HepG2 (cell line): ENCODE measurements around the gene HEXIM1. TPM values are rescaled to one million over a fixed set of nuclear protein-coding genes. Genes with fewer than 3 reads are reported as not detected.

Source experiments
- ARNTL ChIP-seq: sonication (generic); formaldehyde crosslinking; IDR thresholded peaks from 2 replicates; pipeline ENCODE4 v1.4.0; 2020; ENCODE audit warnings: mild to moderate bottlenecking, missing genetic modification reagents
- CEBPG ChIP-seq: IDR thresholded peaks from 2 replicates; pipeline ENCODE4 v1.6.1; 2016
- DMAP1 ChIP-seq: IDR thresholded peaks from 2 replicates; pipeline ENCODE4 v1.6.1; 2016
- E2F5 ChIP-seq: sonication (generic); formaldehyde crosslinking; conservative IDR thresholded peaks from 2 replicates; pipeline ENCODE4 v1.4.0; 2020; ENCODE audit warnings: missing genetic modification reagents
- IRF9 ChIP-seq: sonication (generic); formaldehyde crosslinking; IDR thresholded peaks from 2 replicates; pipeline ENCODE4 v1.8.0; 2022; ENCODE audit warnings: missing genetic modification reagents, mild to moderate bottlenecking, borderline replicate concordance
- LCORL ChIP-seq, 2 experiments: fragments of 450-650 bp in 1 of 2; sonication (generic) in 1 of 2; formaldehyde crosslinking in 1 of 2; IDR thresholded peaks; 2 replicates each; pipeline versions ENCODE4 v1.5.0 to v1.6.1; 2017 to 2020; ENCODE audit warnings: antibody characterized with exemption in 1 of 2, missing genetic modification reagents in 1 of 2
- MYC ChIP-seq: sonication (generic); formaldehyde crosslinking; IDR thresholded peaks from 2 replicates; pipeline ENCODE4 v1.9.0; 2021; ENCODE audit warnings: missing genetic modification reagents, borderline replicate concordance
- NR1H2 ChIP-seq: sonication (generic); formaldehyde crosslinking; IDR thresholded peaks from 2 replicates; pipeline ENCODE4 v1.8.1; 2022; ENCODE audit warnings: low read depth, missing genetic modification reagents, borderline replicate concordance
- SOX6 ChIP-seq, 2 experiments: fragments of 450-650 bp in 1 of 2; sonication (generic) in 1 of 2; formaldehyde crosslinking in 1 of 2; IDR thresholded peaks; 2 replicates each; pipeline versions ENCODE4 v1.4.0 to v1.6.1; 2017 to 2020; ENCODE audit warnings: antibody characterized with exemption in 1 of 2, mild to moderate bottlenecking in 1 of 2, missing genetic modification reagents in 1 of 2
- STAG1 ChIP-seq: sonication (generic); formaldehyde crosslinking; IDR thresholded peaks from 2 replicates; pipeline ENCODE4 v1.4.0; 2020; ENCODE audit warnings: missing genetic modification reagents
- ZBTB20 ChIP-seq: sonication (generic); formaldehyde crosslinking; IDR thresholded peaks from 2 replicates; pipeline ENCODE4 v1.8.1; 2023; ENCODE audit warnings: missing genetic modification reagents, low read depth, mild to moderate bottlenecking, borderline replicate concordance
- ZNF34 ChIP-seq: sonication (generic); formaldehyde crosslinking; IDR thresholded peaks from 2 replicates; pipeline ENCODE4 v1.4.0; 2020; ENCODE audit warnings: mild to moderate bottlenecking, missing genetic modification reagents, borderline replicate concordance
- ZNF530 ChIP-seq: sonication (generic); formaldehyde crosslinking; IDR thresholded peaks from 2 replicates; pipeline ENCODE4 v1.5.0; 2020; ENCODE audit warnings: low read depth, mild to moderate bottlenecking, missing genetic modification reagents
- ZNF567 ChIP-seq: sonication (generic); formaldehyde crosslinking; IDR thresholded peaks from 2 replicates; pipeline ENCODE4 v1.8.1; 2023; ENCODE audit warnings: mild to moderate bottlenecking, missing genetic modification reagents, borderline replicate concordance
- ZNF687 ChIP-seq: sonication (generic); formaldehyde crosslinking; IDR thresholded peaks from 2 replicates; pipeline ENCODE4 v1.5.1; 2020; ENCODE audit warnings: mild to moderate bottlenecking, missing genetic modification reagents, moderate library complexity
- ZNF761 ChIP-seq: sonication (generic); formaldehyde crosslinking; conservative IDR thresholded peaks from 2 replicates; pipeline ENCODE4 v1.4.0; 2020; ENCODE audit warnings: mild to moderate bottlenecking, missing genetic modification reagents
- ZNF841 ChIP-seq: sonication (generic); formaldehyde crosslinking; IDR thresholded peaks from 2 replicates; pipeline ENCODE4 v1.8.1; 2023; ENCODE audit warnings: missing genetic modification reagents, borderline replicate concordance
- polyA plus RNA-seq, 8 experiments: library from polyadenylated mRNA; depleted of rRNA in 3 of 8; stranded (reverse) in 7 of 8; unstranded in 1 of 8; fragments of >200 nt; fragmentation: Illumina TruSeq in 4 of 8; extraction: Trizol in 4 of 8; gene quantifications; 2 replicates each; pipeline versions ENCODE4 v1.2.1 to v1.2.3, GENCODE V29; 2011 to 2016; ENCODE audit warnings: low read depth in 4 of 8, missing spikeins in 1 of 8, mixed read lengths in 1 of 8; ENCODE audit not compliant: insufficient read depth in 1 of 8
- total RNA-seq, 5 experiments: library from RNA; depleted of rRNA; stranded (reverse); fragments of >200 nt; fragmentation: Illumina TruSeq; extraction: Trizol; gene quantifications; 2 replicates each; pipeline ENCODE4 v1.2.3, GENCODE V29; 2016; ENCODE audit warnings: low read depth in 1 of 5
- TF ChIP-seq, protein P1 (sequence below): sonication (generic); formaldehyde crosslinking; IDR thresholded peaks from 2 replicates; pipeline ENCODE4 v1.5.0; 2020; ENCODE audit warnings: missing genetic modification reagents
- TF ChIP-seq, protein P2 (sequence below): IDR thresholded peaks from 2 replicates; pipeline ENCODE4 v1.6.1; 2016

HEXIM1 gene
- total and polyA plus RNA-seq, 2 of the 13 experiments (the other 11 are each of a cell fraction or from before 2014, with no cell fraction given) = 10.5 to 16.6 TPM

DNA sequence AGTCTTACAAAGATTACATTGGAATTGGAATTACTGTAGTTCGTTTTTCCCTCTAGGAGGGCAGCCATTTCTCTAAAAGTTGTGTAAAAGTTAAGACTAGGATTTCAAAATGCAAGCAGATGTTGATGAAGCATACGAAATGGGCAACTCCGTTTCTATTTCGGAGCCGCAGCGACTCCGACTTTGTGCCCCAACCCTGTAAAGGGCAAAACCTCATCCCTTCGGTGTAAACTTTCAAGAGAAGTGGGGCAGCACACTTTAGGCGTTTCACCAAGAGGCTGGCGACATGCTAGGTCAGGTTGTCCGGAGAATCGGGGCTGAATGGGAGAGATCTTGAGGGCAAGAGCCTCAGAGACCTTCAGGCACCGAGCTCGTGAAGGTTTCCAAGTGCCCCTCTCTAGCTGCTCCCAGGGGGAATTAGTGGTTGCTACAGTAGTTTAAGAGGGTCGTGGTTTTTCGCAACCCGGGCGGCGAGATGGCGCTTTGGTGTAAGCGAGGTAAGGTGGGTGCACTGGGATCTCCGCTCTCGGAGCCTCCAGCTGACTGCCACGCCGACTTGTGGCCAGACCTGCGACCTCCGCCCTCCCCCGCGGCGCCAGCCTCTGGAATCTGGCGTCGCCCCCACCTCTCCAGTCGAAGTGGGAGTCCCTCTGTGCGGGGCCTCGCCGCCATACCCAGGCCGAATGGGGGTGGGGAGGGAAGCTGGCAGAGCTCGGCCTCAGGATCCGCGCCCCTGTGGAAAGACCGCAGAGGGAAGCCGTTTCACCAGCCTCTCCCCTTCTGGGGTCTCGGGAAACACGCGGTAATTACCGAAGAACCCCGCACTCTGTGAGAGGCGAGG is 12.4 kb downstream of the HEXIM1 start (continued):
- TF ChIP-seq E2F5 (peak; percentile 22; the same call in 1 of the 2 replicates), SOX6 (IDR thresholded peaks at IDR 0.05) (no peak), SOX6 (CRISPR knock-in tag; IDR thresholded peaks at IDR 0.05) (peak; percentile 53; the same call in 1 of the 2 replicates), ZNF34 (CRISPR knock-in tag) (0 out of 2 replicates have a peak, but pooled peaks have one; percentile 24), ZBTB20 (CRISPR knock-in tag) (no peak), ZNF530 (peak; percentile 88; the same call in 1 of the 2 replicates), ZNF567 (CRISPR knock-in tag) (0 out of 2 replicates have a peak, but pooled peaks have one; percentile 31), CEBPG (peak; percentile 45; the same call in 1 of the 2 replicates), NR1H2 (CRISPR knock-in tag) (0 out of 2 replicates have a peak, but pooled peaks have one; percentile 52), LCORL (IDR thresholded peaks at IDR 0.05) (no peak), LCORL (CRISPR knock-in tag; IDR thresholded peaks at IDR 0.05) (no peak), ZNF761 (CRISPR knock-in tag) (peak; percentile 90; the same call in 1 of the 2 replicates), IRF9 (CRISPR knock-in tag) (peak; percentile 75), DMAP1 (CRISPR knock-in tag) (peak; percentile 91), ZNF841 (CRISPR knock-in tag) (no peak), MYC (CRISPR knock-in tag) (peak; percentile 89), STAG1 (CRISPR knock-in tag) (peak; percentile 57), ARNTL (CRISPR knock-in tag) (peak; percentile 88; the same call in 1 of the 2 replicates), ZNF687 (CRISPR knock-in tag) (peak; percentile 84)
- TF ChIP-seq, protein P1, sequence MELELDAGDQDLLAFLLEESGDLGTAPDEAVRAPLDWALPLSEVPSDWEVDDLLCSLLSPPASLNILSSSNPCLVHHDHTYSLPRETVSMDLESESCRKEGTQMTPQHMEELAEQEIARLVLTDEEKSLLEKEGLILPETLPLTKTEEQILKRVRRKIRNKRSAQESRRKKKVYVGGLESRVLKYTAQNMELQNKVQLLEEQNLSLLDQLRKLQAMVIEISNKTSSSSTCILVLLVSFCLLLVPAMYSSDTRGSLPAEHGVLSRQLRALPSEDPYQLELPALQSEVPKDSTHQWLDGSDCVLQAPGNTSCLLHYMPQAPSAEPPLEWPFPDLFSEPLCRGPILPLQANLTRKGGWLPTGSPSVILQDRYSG (CRISPR knock-in tag) = peak; percentile 28; the same call in 1 of the 2 replicates
- TF ChIP-seq, protein P2, sequence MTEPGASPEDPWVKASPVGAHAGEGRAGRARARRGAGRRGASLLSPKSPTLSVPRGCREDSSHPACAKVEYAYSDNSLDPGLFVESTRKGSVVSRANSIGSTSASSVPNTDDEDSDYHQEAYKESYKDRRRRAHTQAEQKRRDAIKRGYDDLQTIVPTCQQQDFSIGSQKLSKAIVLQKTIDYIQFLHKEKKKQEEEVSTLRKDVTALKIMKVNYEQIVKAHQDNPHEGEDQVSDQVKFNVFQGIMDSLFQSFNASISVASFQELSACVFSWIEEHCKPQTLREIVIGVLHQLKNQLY (CRISPR knock-in tag) = no peak
